Renal cortex interstitium (tissue), 11 donors: Measurements from ENCODE around the gene LCP1. TPM values are rescaled to one million over a fixed set of nuclear protein-coding genes. Genes with fewer than 3 reads are reported as not detected.
A peak's percentile ranks its signal among the peaks of the same experiment; 100 is the strongest.

Experiments used
- DNase-seq, 11 donors: peaks; one replicate each; pipeline ENCODE4 v3.0.0-alpha.2; 2013; ENCODE audit warnings: low read depth in 9 of 11, low spot score in 4 of 11; ENCODE audit errors: extremely low read depth in 1 of 11
- polyA plus RNA-seq, 3 donors: library from polyadenylated mRNA; unstranded; fragments of 120-200 nt; gene quantifications; one replicate each; pipeline ENCODE4 v1.2.1, GENCODE V29; 2013; ENCODE audit not compliant: insufficient read length in 3 of 3

Gene LCP1
- polyA plus RNA-seq, 3 donors = 8.7 to 11.5 (median 9.7) TPM

DNA sequence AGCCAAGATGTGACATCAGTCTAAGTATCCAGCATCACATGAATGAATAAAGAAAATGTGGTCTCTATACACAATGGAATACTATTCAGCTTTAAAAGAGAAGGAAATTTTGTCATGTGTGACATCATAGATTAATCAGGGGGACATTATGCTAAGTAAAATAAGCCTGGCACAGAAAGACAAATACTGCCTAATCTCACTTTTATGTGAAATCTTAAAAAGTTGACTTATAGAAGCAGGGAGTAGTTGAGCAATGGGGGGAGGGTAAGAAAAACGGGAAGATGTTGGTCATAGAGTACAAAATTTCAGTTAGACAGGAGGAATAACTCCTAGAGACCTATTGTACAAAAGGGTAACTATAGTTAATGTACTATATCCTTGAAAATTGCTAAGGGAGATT is 10.4 kb upstream of the LCP1 start:
- DNase-seq = no peak

DNA sequence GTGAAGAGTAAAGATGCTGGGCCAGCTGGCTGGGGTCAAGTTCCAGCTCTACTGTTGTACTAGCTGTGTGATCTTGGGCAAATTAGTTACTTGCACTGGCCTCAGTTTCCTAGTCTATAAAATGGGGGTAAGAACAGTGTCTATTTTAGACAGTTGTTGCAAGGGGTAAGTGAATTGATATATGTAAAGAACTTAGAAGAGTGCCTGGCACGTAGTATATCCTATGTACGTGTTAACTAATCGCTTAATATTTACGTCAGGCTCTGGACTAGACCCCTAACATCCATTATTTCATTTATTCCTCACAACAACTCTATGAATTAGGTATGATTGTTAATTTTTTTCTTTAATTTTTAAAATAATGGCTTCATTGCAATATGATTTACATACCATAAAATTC is 3.7 kb upstream of the LCP1 start:
- DNase-seq = no peak

DNA sequence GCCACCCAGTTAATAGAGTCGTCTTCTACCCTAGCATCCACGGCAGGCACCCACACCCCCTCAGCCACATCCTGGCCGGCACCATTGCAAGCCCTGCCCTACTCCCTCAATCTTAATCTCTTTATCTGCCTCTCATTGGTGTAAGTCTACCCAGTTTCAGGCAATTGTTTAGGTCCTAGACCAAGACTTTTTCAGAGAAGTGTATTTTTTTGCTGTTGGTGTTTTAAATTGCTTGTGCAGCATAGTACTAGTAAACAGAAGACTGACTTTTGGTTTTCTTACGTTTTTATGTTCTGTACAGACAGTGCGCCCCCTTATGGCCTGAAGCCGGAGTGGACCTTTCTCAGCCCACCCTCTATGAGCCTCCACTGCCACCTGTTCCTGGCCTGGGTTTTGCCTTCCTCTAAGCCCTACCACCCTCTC is 2.3 kb upstream of the LCP1 start:
- DNase-seq = no peak

DNA sequence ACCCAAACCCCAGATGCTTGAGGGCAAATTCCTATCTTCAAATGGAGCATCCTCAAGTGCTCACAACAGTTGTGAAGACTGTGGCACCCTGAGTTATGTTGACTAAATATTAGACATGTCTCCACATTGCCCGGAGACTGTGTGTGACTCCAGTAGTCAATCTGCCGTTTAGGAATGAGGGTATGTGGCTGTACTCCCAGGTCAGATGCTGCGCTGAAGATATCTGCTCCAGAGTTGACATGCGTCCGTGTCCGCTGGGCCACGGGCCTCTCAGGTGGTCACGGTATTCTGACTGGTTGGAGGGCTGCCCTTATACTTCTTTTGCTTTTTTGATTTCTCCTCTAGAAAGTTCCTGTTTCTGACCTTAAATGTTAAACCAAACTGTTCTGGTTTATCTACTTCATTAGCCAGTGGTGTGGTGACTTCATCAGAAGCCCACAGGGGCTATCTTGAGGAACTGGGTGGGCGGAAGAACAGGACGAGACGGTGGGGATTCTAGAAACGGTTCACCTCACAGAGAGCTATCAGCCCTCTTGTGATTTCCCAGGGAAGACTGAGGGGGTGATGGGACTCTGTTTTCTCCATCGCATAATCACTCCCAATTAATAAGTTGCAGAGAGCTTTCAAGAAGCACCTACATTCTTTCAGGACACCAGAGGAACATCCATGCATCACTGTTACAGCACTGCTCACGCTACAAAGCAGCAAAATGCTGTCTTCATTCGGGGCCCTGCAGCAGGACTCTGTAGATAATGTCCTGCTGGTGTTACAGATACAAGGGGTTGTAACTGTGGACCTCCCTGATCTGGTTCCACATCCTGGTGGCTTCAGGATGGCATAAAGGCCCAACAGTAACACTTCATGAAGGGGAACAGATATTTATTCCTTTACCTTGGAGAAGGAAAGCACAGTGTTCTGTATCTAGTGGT is 1.3 kb upstream of the LCP1 start:
- DNase-seq = no peak

DNA sequence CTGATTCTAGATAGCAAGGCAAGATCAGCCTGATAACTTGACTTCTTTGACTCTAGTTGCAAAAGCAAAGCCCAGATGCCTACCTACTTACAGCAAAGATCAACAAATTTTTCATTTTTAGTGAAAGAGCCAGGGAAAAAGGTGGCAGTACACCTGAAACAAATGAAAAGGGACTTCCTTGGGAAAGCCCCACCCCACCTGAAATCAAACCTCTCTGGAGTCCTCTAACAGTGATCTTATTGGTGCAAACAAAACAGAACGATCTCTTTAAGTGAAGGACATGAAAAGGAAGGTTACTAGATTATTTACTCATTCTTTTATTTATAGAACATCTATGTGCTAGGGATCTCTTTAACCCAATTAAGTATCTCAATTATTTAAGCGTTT is 507 bp upstream of the LCP1 start:
- no peak for DNase-seq

DNA sequence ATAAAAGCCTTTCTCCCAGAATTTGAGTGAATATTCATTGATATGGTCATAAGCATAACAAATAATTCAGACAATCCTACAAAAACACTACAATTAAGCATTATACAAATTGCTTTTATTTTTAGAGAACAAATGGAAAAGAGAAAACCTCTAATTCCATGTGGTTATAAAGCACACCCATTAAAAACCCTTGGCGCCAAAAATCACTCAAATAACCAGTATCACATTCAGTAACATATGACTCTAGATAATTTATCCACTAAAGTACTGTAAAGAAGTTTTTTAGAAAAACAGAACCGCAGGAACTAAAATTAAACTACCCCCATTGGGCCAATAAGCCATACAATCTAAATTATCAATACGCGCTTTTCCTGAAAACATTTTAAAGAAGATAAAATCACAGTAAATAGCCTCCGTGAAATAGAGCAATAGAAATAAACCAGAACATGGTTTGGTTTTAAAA is 569 bp downstream of the LCP1 start:
- no peak for DNase-seq

DNA sequence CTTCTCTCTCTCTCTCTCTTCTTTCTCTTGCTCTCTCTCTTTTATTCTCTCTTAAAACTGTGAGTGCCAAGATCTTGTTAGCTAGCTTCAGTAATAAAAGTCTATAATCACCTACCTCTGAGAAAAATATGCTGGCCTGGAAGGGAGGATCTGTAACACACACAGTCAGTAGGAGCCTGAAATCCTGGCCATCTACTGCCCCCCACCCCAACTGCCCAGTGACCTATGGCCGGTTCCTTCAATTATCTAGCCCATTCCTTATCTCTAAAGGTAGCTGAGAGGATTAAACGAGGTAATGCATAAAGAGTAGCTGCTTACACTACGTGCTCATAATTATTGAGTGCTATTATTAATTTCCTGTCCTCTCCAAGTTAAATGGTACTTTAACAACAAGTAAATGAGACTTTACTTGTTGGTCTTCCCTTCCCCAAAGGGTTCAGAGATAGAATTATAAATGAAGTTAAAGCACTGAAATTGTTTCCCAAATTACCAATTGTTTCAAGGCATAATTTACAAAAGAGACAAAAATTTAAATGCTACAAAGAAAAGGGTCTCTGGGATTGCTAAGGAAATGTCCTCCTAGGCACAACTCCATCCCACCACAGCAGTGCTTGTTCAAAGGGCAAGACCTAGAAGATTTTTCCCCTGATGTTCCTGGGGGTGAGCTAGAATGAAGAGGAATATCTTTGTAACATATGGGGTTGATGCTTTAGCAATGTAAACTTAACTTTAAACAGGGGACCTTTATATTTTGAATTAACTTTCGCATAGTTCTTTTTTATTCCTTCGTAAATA is 1.8 kb downstream of the LCP1 start:
- no peak for DNase-seq

DNA sequence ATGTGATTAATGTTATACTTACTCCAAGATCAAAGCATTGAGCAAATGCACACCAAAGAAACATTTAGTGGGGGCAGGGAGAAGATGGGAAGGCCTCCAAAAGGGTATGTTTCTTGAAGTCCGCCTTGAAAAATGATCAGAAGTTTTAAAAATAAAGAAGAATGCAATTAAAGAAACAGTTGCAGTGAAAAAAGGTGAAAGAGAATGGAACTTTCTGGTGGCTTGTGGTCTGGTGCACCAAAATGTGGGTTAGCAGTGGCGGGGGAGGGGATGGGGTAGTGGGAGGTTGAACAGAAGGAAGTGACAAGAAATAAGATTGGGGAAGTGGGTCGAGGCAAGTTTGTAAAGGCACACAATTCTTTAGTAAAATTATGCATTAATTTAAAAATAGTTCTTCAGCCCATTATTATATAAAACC is 2.5 kb downstream of the LCP1 start:
- DNase-seq = no peak

DNA sequence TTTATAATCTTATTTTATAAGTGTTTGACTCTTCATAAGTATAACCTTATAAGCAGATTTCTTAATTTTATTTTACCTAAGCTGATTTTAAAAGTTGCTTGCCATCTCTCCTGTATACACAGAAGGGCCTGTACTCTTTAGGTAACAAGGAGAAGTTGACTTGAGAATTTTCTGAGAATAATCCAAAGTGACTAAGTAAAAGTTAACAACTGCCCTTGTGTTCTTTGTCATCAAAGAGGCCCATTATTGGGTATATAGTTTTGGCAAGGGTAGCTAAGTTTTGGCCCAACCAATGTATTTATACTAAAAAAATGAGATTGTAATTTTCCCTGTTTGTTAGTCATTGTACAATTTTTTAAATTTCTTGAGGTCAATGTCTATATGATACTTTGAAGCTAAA is 3.2 kb downstream of the LCP1 start:
- no peak for DNase-seq

DNA sequence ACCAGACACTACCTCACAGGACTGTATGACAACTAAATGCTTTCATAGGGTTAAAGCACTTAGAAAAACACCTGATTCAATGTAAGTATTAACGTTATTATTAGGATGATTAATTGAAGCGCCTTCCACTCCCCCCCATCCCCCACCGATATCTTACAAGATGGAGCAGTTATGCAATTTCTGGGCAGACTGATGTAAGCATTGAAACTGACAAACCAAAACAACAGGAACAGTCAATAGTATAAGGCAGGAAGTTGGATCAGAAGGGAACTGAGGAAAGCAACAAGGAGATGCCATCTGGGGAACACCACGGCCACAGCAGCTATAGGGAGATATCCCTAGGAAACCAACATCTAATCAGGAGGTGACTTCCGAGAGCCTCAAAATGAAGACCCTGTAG is 3.8 kb downstream of the LCP1 start:
- no peak for DNase-seq

DNA sequence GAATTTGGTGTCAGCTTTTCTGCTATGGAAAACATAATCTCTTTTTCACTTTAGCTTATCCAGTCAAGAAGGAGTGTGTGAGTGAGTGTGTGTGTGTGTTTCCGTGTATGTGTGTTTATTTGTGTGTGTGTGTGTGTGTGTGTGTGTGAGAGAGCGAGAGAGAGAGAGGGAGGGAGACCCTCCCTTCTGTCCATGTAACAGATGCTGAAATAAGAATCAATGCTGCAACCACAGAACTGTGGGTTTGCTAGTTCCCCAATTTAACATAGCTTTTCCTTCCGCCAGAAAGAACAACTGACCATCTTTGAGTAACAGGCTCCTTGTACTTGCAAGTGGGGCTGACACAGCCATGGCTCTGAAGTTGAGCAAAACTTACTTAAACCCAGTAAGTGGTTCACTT is 5.2 kb downstream of the LCP1 start:
- no peak for DNase-seq

DNA sequence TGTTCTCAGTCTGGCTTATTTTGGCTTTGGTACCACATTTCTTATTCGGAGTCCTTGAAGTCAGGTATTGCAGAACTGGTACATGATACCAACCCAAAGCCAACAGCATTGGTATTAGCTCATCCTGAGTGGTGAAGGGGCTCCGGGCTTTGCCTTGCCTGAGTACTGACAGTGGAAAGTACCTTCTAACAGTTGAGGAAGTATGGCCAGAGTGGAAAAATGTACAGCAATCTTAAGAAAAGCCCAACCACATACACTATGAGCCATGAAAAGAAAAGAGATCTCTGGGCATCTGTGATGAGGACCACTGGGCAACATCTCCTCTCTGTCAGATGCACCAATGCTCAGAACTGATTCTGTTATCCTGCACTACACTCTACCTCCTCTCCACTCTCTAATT is 8.3 kb downstream of the LCP1 start:
- no peak for DNase-seq

DNA sequence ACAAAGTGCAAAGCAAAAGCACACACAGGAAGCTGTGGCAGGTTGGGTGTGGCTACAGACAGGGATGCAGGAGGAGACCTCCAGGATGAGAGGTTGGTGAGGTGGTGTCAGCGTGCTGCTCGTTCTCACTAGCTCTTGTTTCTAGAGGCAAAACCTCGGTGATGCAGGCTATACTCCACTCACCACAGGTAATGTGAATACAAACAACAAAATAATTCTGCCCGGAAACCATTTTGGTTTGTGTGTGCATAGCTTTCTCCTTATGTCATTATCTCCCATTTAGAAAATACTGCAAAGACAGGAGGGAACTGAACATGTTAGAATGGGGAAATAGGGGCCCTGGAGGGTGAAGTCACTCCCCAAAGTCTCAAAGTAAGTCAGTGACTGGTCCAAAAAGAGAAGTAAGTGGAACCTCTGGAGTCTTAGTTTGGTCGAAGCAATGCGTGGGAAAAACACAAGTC is 9.4 kb downstream of the LCP1 start:
- no peak for DNase-seq

DNA sequence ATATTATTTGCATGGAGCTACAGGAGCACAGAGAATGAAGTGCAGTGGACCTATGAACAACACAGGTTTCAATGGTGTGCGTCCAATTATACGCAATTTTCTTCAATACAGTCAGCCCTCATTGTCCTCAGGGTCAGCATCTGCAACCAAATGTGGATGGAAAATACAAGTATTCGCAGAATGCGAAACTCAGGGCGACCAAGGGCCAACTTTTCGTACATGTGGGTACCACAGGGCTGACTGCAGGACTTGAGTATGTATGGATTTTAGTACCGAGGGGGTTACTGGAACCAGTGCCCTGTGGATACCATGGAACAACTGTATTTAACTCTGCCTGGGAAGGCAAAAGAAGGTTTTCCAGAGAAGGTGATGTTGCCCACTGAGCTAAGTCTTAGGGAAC is 10.2 kb downstream of the LCP1 start:
- DNase-seq = no peak

DNA sequence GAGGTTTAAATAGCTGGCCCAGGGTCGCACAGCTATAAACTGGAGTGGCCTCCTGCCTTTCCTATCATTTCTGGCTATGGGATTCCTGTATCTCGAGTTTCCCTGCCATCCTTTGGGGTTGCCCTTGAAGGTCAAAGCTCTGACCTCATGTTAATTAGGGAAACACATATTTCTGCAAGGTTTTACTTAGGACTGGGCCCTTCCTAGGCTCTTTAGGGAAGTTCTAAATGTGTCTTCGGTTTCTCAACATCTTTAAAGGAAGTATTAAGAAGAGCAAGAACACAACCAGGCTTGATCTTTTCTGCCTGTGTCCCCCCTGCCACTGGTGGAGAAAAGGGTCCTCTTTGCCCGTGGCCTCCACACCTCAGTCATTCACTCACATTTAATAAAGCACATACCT is 10.8 kb downstream of the LCP1 start:
- DNase-seq = no peak

DNA sequence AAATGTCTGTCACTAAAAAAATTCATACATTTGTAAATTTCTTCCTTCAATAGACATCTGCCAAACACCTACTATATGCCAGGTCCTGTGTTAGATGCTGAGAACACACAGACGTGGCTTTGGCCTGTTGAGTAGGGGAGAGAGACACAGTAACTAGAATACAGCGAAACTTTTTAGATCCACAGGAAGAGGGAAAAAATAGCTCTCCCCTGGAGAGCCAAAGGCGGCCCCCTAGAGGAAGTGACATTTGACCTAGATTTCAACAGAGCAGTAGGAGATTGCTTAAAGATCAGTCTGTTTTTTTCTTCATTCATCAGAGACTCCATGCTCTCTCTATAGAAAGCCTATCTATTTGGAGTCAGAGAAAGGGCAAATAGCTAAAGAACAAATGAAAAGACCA is 11.3 kb downstream of the LCP1 start:
- no peak for DNase-seq

DNA sequence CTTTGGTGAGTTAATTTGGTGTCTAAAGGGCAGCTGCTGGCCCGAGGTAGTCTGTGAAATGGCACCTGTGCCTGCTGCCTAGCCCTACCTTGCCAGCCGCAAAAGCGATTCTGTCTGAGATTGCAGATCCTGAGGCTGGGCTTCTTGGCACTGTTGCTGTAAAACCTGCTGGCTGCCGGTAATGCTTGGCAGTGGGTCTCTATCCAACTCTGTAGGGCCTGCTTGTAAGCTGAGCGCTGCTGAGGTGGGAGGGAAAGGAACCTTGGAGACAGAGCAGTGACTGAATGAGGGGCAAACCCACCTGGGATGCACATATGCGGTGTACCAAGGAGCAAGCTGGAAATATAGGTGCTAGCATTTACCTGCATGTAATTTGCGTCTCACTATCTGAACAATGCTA is 11.7 kb downstream of the LCP1 start:
- no peak for DNase-seq

DNA sequence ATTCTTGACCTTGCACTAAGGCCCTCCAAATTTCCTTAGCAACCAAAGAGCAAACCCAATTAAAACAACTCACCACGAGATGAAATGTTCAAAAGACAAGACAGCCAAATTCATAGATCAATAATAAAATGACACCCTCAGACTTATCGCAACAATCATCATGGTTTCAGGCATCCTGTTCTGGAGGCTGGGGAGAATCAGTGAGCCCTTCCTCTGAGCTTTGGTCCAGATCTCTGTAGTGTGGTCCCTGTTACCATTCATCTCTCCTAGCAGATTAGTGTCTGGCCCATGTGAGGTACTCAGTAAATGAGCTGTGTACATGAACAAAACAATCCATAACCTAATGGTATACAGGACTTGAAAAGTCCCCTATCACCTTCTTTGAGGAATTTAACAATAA is 12.2 kb downstream of the LCP1 start:
- no peak for DNase-seq

DNA sequence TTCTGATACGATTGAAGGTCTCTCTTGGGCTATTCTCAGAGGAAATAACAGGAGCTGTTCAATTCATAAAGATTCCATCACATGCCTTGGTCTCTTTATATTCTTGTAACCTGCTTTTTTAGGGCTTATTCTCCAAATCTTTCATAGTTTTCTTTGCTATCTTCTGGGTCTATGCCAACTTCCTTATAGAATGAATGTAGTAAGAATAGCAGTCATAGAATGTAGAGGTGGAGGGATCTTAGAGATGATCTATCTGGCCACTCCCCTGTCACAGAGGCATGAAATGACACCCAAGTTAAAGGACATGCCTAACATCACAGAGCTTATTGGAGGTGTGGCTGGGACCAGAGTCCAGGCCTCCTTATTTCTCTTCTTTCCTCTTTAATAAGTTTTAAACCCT is 13.2 kb downstream of the LCP1 start:
- no peak for DNase-seq

DNA sequence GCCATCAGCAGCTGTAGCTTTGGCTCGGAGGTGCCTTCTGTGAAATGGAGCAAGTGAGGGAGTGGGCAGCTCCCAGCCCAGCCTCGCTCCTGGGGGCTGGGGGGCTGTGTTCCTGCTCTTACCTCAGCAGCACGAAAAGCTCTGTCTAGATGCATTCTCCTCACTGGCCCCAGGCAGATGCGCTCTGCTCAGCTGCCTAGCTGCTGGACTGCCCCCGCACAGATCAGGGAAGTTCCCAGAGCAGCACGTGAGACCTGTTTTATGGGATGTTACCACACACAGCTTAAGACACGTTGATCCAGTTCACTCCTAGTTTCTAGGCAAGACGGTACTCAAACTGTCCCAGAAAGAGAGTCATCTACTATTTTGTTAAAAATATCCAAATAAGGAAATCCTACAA is 13.6 kb downstream of the LCP1 start:
- DNase-seq = peak in 5 of 11 donors; percentile 25 to 41 (median 31)
